HepG2 (cell line): ENCODE data around the gene SAMD8. TPM values are rescaled to one million over a fixed set of nuclear protein-coding genes. Genes with fewer than 3 reads are reported as not detected.

ENCODE experiments used
- CAMTA2 ChIP-seq: sonication (generic); formaldehyde crosslinking; IDR thresholded peaks from 2 replicates; pipeline ENCODE4 v1.4.0; 2020; ENCODE audit warnings: mild to moderate bottlenecking, missing genetic modification reagents, borderline replicate concordance
- HNRNPH1 ChIP-seq: fragments of 200-400 bp; formaldehyde crosslinking; optimal IDR thresholded peaks from 2 replicates; pipeline ENCODE3; 2017; ENCODE audit warnings: mild to moderate bottlenecking, low read depth, low read length
- IRF2 ChIP-seq: IDR thresholded peaks from 2 replicates; pipeline ENCODE4 v1.6.1; 2018; ENCODE audit warnings: missing genetic modification reagents, missing compliant biosample characterization
- MEIS2 ChIP-seq: sonication (generic); formaldehyde crosslinking; IDR thresholded peaks from 2 replicates; pipeline ENCODE4 v1.9.0; 2021; ENCODE audit warnings: mild to moderate bottlenecking, missing genetic modification reagents
- PHF8 ChIP-seq: sonication (generic); formaldehyde crosslinking; IDR thresholded peaks from 2 replicates; pipeline ENCODE4 v1.5.0; 2020; ENCODE audit warnings: missing genetic modification reagents
- RFX3 ChIP-seq: IDR thresholded peaks from 2 replicates; pipeline ENCODE4 v1.6.1; 2016; ENCODE audit warnings: missing biosample characterization, missing genetic modification reagents
- RORA ChIP-seq: sonication (generic); formaldehyde crosslinking; IDR thresholded peaks from 2 replicates; pipeline ENCODE4 v1.5.0; 2020; ENCODE audit warnings: mild to moderate bottlenecking, missing genetic modification reagents, moderate library complexity
- STAG1 ChIP-seq: sonication (generic); formaldehyde crosslinking; IDR thresholded peaks from 2 replicates; pipeline ENCODE4 v1.4.0; 2020; ENCODE audit warnings: missing genetic modification reagents
- SUZ12 ChIP-seq: fragments of 150-350 bp; IDR thresholded peaks from 2 replicates; pipeline ENCODE4 v1.6.1; 2014; ENCODE audit warnings: low read depth, low read length
- YEATS4 ChIP-seq: sonication (generic); formaldehyde crosslinking; IDR thresholded peaks from 2 replicates; pipeline ENCODE4 v1.4.0; 2020; ENCODE audit warnings: missing genetic modification reagents, borderline replicate concordance
- ZEB1 ChIP-seq: IDR thresholded peaks from 2 replicates; pipeline ENCODE4 v1.6.1; 2012; ENCODE audit warnings: mild to moderate bottlenecking, low read depth, inconsistent platforms; ENCODE audit not compliant: insufficient replicate concordance
- ZFAT ChIP-seq: sonication (generic); formaldehyde crosslinking; conservative IDR thresholded peaks from 2 replicates; pipeline ENCODE4 v1.8.1; 2023; ENCODE audit warnings: missing genetic modification reagents, inconsistent platforms
- ZNF263 ChIP-seq: sonication (generic); formaldehyde crosslinking; IDR thresholded peaks from 2 replicates; pipeline ENCODE4 v1.4.0; 2020; ENCODE audit warnings: missing genetic modification reagents
- ZNF317 ChIP-seq: sonication (generic); formaldehyde crosslinking; IDR thresholded peaks from 2 replicates; pipeline ENCODE4 v1.5.0; 2020; ENCODE audit warnings: mild to moderate bottlenecking, missing genetic modification reagents
- ZNF562 ChIP-seq: sonication (generic); formaldehyde crosslinking; IDR thresholded peaks from 2 replicates; pipeline ENCODE4 v1.8.0; 2022; ENCODE audit warnings: missing genetic modification reagents, borderline replicate concordance
- ZNF792 ChIP-seq: IDR thresholded peaks from 2 replicates; pipeline ENCODE4 v1.6.1; 2016
- ZNF839 ChIP-seq: sonication (generic); formaldehyde crosslinking; IDR thresholded peaks from 2 replicates; pipeline ENCODE4 v1.4.0; 2020; ENCODE audit warnings: missing genetic modification reagents, mild to moderate bottlenecking, borderline replicate concordance
- polyA plus RNA-seq, 8 experiments: library from polyadenylated mRNA; depleted of rRNA in 3 of 8; stranded (reverse) in 7 of 8; unstranded in 1 of 8; fragments of >200 nt; fragmentation: Illumina TruSeq in 4 of 8; extraction: Trizol in 4 of 8; gene quantifications; 2 replicates each; pipeline versions ENCODE4 v1.2.1 to v1.2.3, GENCODE V29; 2011 to 2016; ENCODE audit warnings: low read depth in 4 of 8, missing spikeins in 1 of 8, mixed read lengths in 1 of 8; ENCODE audit not compliant: insufficient read depth in 1 of 8
- total RNA-seq, 5 experiments: library from RNA; depleted of rRNA; stranded (reverse); fragments of >200 nt; fragmentation: Illumina TruSeq; extraction: Trizol; gene quantifications; 2 replicates each; pipeline ENCODE4 v1.2.3, GENCODE V29; 2016; ENCODE audit warnings: low read depth in 1 of 5
- TF ChIP-seq, protein P1 (sequence below): sonication (generic); formaldehyde crosslinking; conservative IDR thresholded peaks from 2 replicates; pipeline ENCODE4 v1.8.0; 2022; ENCODE audit warnings: mild to moderate bottlenecking, moderate library complexity, missing genetic modification reagents
- TF ChIP-seq, protein P2 (sequence below): sonication (generic); formaldehyde crosslinking; IDR thresholded peaks from 2 replicates; pipeline ENCODE4 v1.4.0; 2020; ENCODE audit warnings: mild to moderate bottlenecking, missing genetic modification reagents
- TF ChIP-seq, protein P3 (sequence below): IDR thresholded peaks from 2 replicates; pipeline ENCODE4 v1.6.1; 2016; ENCODE audit warnings: missing compliant biosample characterization, missing genetic modification reagents, borderline replicate concordance
- TF ChIP-seq, protein P4 (sequence below): IDR thresholded peaks from 2 replicates; pipeline ENCODE4 v1.6.1; 2016; ENCODE audit warnings: low read depth, control low read depth
- TF ChIP-seq, protein P5 (sequence below), 2 experiments: sonication (generic) in 1 of 2; formaldehyde crosslinking in 1 of 2; IDR thresholded peaks; 2 replicates each; pipeline versions ENCODE4 v1.5.1 to v1.6.1; 2011 to 2020; ENCODE audit warnings: borderline replicate concordance in 1 of 2, low read depth in 1 of 2, low read length in 1 of 2, mild to moderate bottlenecking in 1 of 2, missing genetic modification reagents in 1 of 2, moderate library complexity in 1 of 2

Gene SAMD8
- total and polyA plus RNA-seq, 2 of the 13 experiments (the other 11 are each of a cell fraction or from before 2014, with no cell fraction given): 10.4 to 13.2 TPM

DNA sequence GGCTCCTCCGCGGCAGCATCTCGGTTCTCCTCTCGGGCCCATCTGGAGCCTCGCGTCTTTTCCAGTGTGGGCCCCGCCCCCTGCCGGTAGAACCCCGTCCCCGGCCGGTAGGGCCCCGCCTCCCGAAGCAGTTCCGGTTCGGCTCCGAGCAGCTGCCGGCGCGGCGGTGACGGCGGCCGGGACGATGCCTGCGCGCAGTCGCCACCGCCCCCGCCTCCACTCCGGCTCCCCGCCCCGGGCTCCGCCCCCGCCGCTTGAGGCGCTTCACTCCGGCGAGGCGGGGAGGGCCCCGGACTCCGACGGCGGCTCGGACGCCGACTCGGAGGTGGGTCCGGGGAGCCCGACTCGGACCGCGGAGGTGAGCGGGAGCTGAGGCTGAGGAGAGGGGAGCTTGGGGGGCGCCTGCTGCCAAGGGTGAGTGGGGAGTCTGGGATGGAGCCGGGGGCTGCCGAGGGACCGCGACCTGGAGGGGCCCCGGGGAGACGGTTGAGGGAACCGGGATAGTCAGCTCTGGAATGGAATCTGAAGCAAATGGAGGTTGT lies at the start of gene SAMD8 (continued):
- peak; percentile 14; the same call in 1 of the 2 replicates for TF ChIP-seq STAG1 (CRISPR knock-in tag)
- TF ChIP-seq, protein P1, sequence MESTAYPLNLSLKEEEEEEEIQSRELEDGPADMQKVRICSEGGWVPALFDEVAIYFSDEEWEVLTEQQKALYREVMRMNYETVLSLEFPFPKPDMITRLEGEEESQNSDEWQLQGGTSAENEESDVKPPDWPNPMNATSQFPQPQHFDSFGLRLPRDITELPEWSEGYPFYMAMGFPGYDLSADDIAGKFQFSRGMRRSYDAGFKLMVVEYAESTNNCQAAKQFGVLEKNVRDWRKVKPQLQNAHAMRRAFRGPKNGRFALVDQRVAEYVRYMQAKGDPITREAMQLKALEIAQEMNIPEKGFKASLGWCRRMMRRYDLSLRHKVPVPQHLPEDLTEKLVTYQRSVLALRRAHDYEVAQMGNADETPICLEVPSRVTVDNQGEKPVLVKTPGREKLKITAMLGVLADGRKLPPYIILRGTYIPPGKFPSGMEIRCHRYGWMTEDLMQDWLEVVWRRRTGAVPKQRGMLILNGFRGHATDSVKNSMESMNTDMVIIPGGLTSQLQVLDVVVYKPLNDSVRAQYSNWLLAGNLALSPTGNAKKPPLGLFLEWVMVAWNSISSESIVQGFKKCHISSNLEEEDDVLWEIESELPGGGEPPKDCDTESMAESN (CRISPR knock-in tag): no peak
- TF ChIP-seq ZNF317: 0 out of 2 replicates have a peak, but pooled peaks have one; percentile 18
- TF ChIP-seq YEATS4 (CRISPR knock-in tag): peak; percentile 60; the same call in 1 of the 2 replicates
- TF ChIP-seq HNRNPH1: no peak
- TF ChIP-seq ZNF562 (CRISPR knock-in tag): no peak
- TF ChIP-seq, protein P2, sequence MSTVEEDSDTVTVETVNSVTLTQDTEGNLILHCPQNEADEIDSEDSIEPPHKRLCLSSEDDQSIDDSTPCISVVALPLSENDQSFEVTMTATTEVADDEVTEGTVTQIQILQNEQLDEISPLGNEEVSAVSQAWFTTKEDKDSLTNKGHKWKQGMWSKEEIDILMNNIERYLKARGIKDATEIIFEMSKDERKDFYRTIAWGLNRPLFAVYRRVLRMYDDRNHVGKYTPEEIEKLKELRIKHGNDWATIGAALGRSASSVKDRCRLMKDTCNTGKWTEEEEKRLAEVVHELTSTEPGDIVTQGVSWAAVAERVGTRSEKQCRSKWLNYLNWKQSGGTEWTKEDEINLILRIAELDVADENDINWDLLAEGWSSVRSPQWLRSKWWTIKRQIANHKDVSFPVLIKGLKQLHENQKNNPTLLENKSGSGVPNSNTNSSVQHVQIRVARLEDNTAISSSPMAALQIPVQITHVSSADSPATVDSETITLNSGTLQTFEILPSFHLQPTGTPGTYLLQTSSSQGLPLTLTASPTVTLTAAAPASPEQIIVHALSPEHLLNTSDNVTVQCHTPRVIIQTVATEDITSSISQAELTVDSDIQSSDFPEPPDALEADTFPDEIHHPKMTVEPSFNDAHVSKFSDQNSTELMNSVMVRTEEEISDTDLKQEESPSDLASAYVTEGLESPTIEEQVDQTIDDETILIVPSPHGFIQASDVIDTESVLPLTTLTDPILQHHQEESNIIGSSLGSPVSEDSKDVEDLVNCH (CRISPR knock-in tag): no peak
- peak; percentile 36; the same call in 1 of the 2 replicates for TF ChIP-seq ZNF792 (CRISPR knock-in tag)
- no peak for TF ChIP-seq ZEB1
- TF ChIP-seq, protein P3, sequence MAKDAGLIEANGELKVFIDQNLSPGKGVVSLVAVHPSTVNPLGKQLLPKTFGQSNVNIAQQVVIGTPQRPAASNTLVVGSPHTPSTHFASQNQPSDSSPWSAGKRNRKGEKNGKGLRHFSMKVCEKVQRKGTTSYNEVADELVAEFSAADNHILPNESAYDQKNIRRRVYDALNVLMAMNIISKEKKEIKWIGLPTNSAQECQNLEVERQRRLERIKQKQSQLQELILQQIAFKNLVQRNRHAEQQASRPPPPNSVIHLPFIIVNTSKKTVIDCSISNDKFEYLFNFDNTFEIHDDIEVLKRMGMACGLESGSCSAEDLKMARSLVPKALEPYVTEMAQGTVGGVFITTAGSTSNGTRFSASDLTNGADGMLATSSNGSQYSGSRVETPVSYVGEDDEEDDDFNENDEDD (CRISPR knock-in tag): no peak
- no peak for TF ChIP-seq ZFAT (CRISPR knock-in tag)
- TF ChIP-seq ZNF263: no peak
- TF ChIP-seq RFX3: no peak
- no peak for TF ChIP-seq SUZ12
- no peak for TF ChIP-seq RORA (CRISPR knock-in tag)
- no peak for TF ChIP-seq MEIS2
- peak; percentile 77 for TF ChIP-seq PHF8 (CRISPR knock-in tag)
- TF ChIP-seq, protein P4, sequence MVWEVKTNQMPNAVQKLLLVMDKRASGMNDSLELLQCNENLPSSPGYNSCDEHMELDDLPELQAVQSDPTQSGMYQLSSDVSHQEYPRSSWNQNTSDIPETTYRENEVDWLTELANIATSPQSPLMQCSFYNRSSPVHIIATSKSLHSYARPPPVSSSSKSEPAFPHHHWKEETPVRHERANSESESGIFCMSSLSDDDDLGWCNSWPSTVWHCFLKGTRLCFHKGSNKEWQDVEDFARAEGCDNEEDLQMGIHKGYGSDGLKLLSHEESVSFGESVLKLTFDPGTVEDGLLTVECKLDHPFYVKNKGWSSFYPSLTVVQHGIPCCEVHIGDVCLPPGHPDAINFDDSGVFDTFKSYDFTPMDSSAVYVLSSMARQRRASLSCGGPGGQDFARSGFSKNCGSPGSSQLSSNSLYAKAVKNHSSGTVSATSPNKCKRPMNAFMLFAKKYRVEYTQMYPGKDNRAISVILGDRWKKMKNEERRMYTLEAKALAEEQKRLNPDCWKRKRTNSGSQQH (CRISPR knock-in tag): no peak
- TF ChIP-seq CAMTA2: no peak
- TF ChIP-seq, protein P5, sequence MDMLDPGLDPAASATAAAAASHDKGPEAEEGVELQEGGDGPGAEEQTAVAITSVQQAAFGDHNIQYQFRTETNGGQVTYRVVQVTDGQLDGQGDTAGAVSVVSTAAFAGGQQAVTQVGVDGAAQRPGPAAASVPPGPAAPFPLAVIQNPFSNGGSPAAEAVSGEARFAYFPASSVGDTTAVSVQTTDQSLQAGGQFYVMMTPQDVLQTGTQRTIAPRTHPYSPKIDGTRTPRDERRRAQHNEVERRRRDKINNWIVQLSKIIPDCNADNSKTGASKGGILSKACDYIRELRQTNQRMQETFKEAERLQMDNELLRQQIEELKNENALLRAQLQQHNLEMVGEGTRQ (IDR thresholded peaks at IDR 0.05; ENCODE audit: low read depth, low read length): no peak
- TF ChIP-seq, protein P5 (CRISPR knock-in tag; IDR thresholded peaks at IDR 0.05; ENCODE audit: borderline replicate concordance): no peak
- TF ChIP-seq ZNF839: no peak
- TF ChIP-seq IRF2 (CRISPR knock-in tag): peak; percentile 42; the same call in 1 of the 2 replicates
